IMR-90 (cell line): ENCODE results near the gene OFD1. TPM values are rescaled to one million over a fixed set of nuclear protein-coding genes. Genes with fewer than 3 reads are reported as not detected.

ENCODE experiments used
- ATAC-seq: fragments of 200-7000 bp; cut with Tn5 transposase; 2 replicates; pipeline ENCODE4 v1.9.1; 2020; ENCODE audit warnings: low read depth, mild to moderate bottlenecking, moderate library complexity
- BruUV-seq: library from RNA; stranded (reverse); fragments of 400-500 nt; replicated peaks from 2 replicates; lab custom pipeline; 2021; lab: Mats Ljungman, UMichigan
- CTCF ChIA-PET: fragments of 300-600 bp; formaldehyde crosslinking; extraction: SDS; loops from one replicate; lab custom pipeline; 2021; ENCODE audit warnings: antibody characterized with exemption; lab: Yijun Ruan, JAX
- POLR2A ChIA-PET: fragments of 300-600 bp; sonication (Branson Sonifier 250); formaldehyde crosslinking; loops from one replicate; lab custom pipeline; 2022; ENCODE audit warnings: antibody characterized with exemption; ENCODE audit not compliant: unreplicated experiment; lab: Charles Lee
- DNase-seq: peaks from one replicate; pipeline ENCODE4 v3.0.0; 2013
- H2AFZ ChIP-seq: replicated peaks from 2 replicates; pipeline ENCODE3; 2013; ENCODE audit warnings: low read length, mild to moderate bottlenecking; ENCODE audit not compliant: poor library complexity
- H2AK5ac ChIP-seq: 2 replicates; pipeline ENCODE4 v1.6.1; 2013; ENCODE audit warnings: low read depth, low read length, inconsistent platforms
- H2AK9ac ChIP-seq: replicated peaks from 2 replicates; pipeline ENCODE3; 2013; ENCODE audit warnings: mild to moderate bottlenecking, low read depth, low read length, moderate library complexity; ENCODE audit not compliant: poor library complexity
- H2BK120ac ChIP-seq: 2 replicates; pipeline ENCODE4 v1.6.1; 2013; ENCODE audit warnings: low read depth, low read length, inconsistent platforms
- H2BK15ac ChIP-seq: 3 replicates; pipeline ENCODE4 v1.6.1; 2013; ENCODE audit warnings: low read depth, low read length, inconsistent platforms
- H2BK20ac ChIP-seq: 2 replicates; pipeline ENCODE4 v1.6.1; 2013; ENCODE audit warnings: low read depth, mild to moderate bottlenecking, inconsistent platforms, low read length, moderate library complexity
- H2BK5ac ChIP-seq: 2 replicates; pipeline ENCODE4 v1.6.1; 2013; ENCODE audit warnings: mild to moderate bottlenecking, low read depth, low read length, inconsistent platforms; ENCODE audit not compliant: poor library complexity, severe bottlenecking
- H3K14ac ChIP-seq: replicated peaks from 2 replicates; pipeline ENCODE4 v1.6.1; 2013; ENCODE audit warnings: low read depth, low read length, inconsistent platforms
- H3K18ac ChIP-seq: 2 replicates; pipeline ENCODE4 v1.6.1; 2013; ENCODE audit warnings: low read depth, low read length, control low read depth
- H3K23ac ChIP-seq: 2 replicates; pipeline ENCODE4 v1.6.1; 2013; ENCODE audit warnings: low read depth, low read length, inconsistent platforms
- H3K27ac ChIP-seq: 2 replicates; pipeline ENCODE4 v1.5.1; 2013; ENCODE audit warnings: mild to moderate bottlenecking, control low read depth, low read length; ENCODE audit not compliant: insufficient read depth
- H3K27me3 ChIP-seq: 2 replicates; pipeline ENCODE4 v1.6.1; 2013; ENCODE audit warnings: low read length; ENCODE audit not compliant: control insufficient read depth, insufficient read depth
- H3K36me3 ChIP-seq: 2 replicates; pipeline ENCODE4 v1.6.1; 2013; ENCODE audit warnings: low read length, mixed read lengths; ENCODE audit not compliant: control insufficient read depth, insufficient read depth
- H3K4ac ChIP-seq: 2 replicates; pipeline ENCODE4 v1.6.1; 2013; ENCODE audit warnings: low read depth, low read length, inconsistent platforms
- H3K4me1 ChIP-seq: 2 replicates; pipeline ENCODE4 v1.6.1; 2013; ENCODE audit warnings: low read length, mixed read lengths; ENCODE audit not compliant: control insufficient read depth, insufficient read depth
- H3K4me2 ChIP-seq: 2 replicates; pipeline ENCODE4 v1.6.1; 2013; ENCODE audit warnings: low read depth, mild to moderate bottlenecking, control low read depth, low read length, moderate library complexity
- H3K4me3 ChIP-seq: 2 replicates; pipeline ENCODE4 v1.5.1; 2013; ENCODE audit warnings: low read depth, mild to moderate bottlenecking, control low read depth, low read length, moderate library complexity; ENCODE audit not compliant: insufficient read depth
- H3K56ac ChIP-seq: 2 replicates; pipeline ENCODE4 v1.6.1; 2013; ENCODE audit warnings: low read length, inconsistent platforms; ENCODE audit not compliant: insufficient read depth; ENCODE audit errors: extremely low read depth
- H3K79me1 ChIP-seq, 2 experiments: 2 replicates each; pipeline ENCODE4 v1.6.1; 2013; ENCODE audit warnings: low read length in 2 of 2, inconsistent platforms in 1 of 2, low read depth in 1 of 2
- H3K9ac ChIP-seq: 2 replicates; pipeline ENCODE4 v1.6.1; 2013; ENCODE audit warnings: low read depth, low read length, control low read depth
- H3K9me1 ChIP-seq: 2 replicates; pipeline ENCODE4 v1.6.1; 2013; ENCODE audit warnings: low read length, inconsistent platforms; ENCODE audit not compliant: insufficient read depth
- H3K9me3 ChIP-seq: 2 replicates; pipeline ENCODE4 v1.6.1; 2013; ENCODE audit warnings: low read length; ENCODE audit not compliant: control insufficient read depth, insufficient read depth
- H4K20me1 ChIP-seq: 2 replicates; pipeline ENCODE4 v1.6.1; 2013; ENCODE audit warnings: low read length, inconsistent platforms; ENCODE audit not compliant: insufficient read depth
- H4K5ac ChIP-seq: 2 replicates; pipeline ENCODE4 v1.6.1; 2013; ENCODE audit warnings: mild to moderate bottlenecking, low read depth, low read length, control low read depth
- H4K8ac ChIP-seq, 2 experiments: 2 replicates each; pipeline ENCODE4 v1.6.1; 2013; ENCODE audit warnings: low read depth in 2 of 2, low read length in 2 of 2, control low read depth in 1 of 2, inconsistent platforms in 1 of 2
- H4K91ac ChIP-seq: 2 replicates; pipeline ENCODE4 v1.6.1; 2013; ENCODE audit warnings: low read depth, low read length, inconsistent platforms; ENCODE audit not compliant: insufficient read depth
- ELK1 ChIP-seq: fragments of 150-350 bp; IDR thresholded peaks from 2 replicates; pipeline ENCODE4 v1.6.1; 2016; ENCODE audit warnings: low read depth, mild to moderate bottlenecking, low read length, moderate library complexity, borderline replicate concordance
- FOS ChIP-seq: fragments of 150-350 bp; IDR thresholded peaks from 2 replicates; pipeline ENCODE4 v1.6.1; 2016; ENCODE audit warnings: low read depth, low read length
- MAFK ChIP-seq: IDR thresholded peaks from 2 replicates; pipeline ENCODE4 v1.6.1; 2012; ENCODE audit warnings: low read depth, low read length, improper control_type of control experiment
- NFE2L2 ChIP-seq: fragments of 150-350 bp; IDR thresholded peaks from 2 replicates; pipeline ENCODE4 v1.6.1; 2016; ENCODE audit warnings: low read depth, mild to moderate bottlenecking, low read length
- POLR2A ChIP-seq: IDR thresholded peaks from 2 replicates; pipeline ENCODE4 v1.6.1; 2012; ENCODE audit warnings: mild to moderate bottlenecking, low read depth, low read length
- RFX5 ChIP-seq: IDR thresholded peaks from 2 replicates; pipeline ENCODE4 v1.8.0; 2012; ENCODE audit warnings: low read depth, mild to moderate bottlenecking, low read length, moderate library complexity
- WGBS, 2 experiments: methylation state at CpG; one replicate each; pipeline versions ENCODE4 v1.1.5 to v1.1.7; 2013; ENCODE audit warnings: missing lambda C conversion rate in 2 of 2; ENCODE audit not compliant: insufficient read length in 1 of 2; ENCODE audit errors: extremely low coverage in 2 of 2; 5-methylcytosine and 5-hydroxymethylcytosine counted together
- dilution Hi-C: fragments of 300-500 bp; cut with HindIII; formaldehyde crosslinking; loops from one replicate; pipeline ENCODE4 v1.14.3; 2018; ENCODE audit warnings: low sequenced_read_pairs; ENCODE audit not compliant: unreplicated experiment
- in situ Hi-C: fragments of 300-500 bp; cut with MboI; formaldehyde crosslinking; loops from 3 replicates; pipeline ENCODE4 v1.14.3; 2019; ENCODE audit warnings: low sequenced_read_pairs, inconsistent platforms, mixed read lengths
- intact Hi-C: fragments of 100-400 bp; cut with micrococcal nuclease; formaldehyde crosslinking; loops from 2 replicates; pipeline ENCODE4 v1.10.0; 2022
- polyA plus RNA-seq, 3 experiments: library from polyadenylated mRNA; depleted of rRNA; stranded (reverse); fragments of >200 nt; gene quantifications; 2 replicates each; pipeline ENCODE4 v1.2.3, GENCODE V29; 2012; ENCODE audit warnings: low replicate concordance in 1 of 3
- total RNA-seq: library from RNA; depleted of rRNA; stranded (reverse); fragments of >200 nt; gene quantifications from 2 replicates; pipeline ENCODE4 v1.2.3, GENCODE V29; 2012

The OFD1 gene
- total and polyA plus RNA-seq, 2 of the 4 experiments (the other 2 are of a cell fraction), result 8.4 to 8.6 TPM

GRCh38 chrX:13687203-13687602 is 47.3 kb upstream of the OFD1 start:
- no peak for DNase-seq
- intact Hi-C loops, result no loop called here

More at GRCh38 chrX:13687203-13687602, 47.3 kb upstream of the OFD1 start:
- Histone ChIP-seq H3K9me3 (no peaks in the 10 kb centered on the region), H3K14ac (no peak overlapping the region), H3K4me2 (no peak overlapping the region), H4K20me1 (0 out of 2 replicates have a peak, but pooled peaks cover 4% of the 10 kb centered on the region), H3K4me1 (no peaks in the 10 kb centered on the region), H2BK5ac (no peak overlapping the region), H3K4me3 (no peak overlapping the region), H3K4ac (no peak overlapping the region), H3K9me1 (no peaks in the 10 kb centered on the region), H3K18ac (no peak overlapping the region), H4K91ac (no peak overlapping the region), H2AK5ac (no peak overlapping the region), H2AK9ac (no peak overlapping the region), H4K8ac (no peak overlapping the region), H3K23ac (no peak overlapping the region), H3K9ac (no peak overlapping the region), H3K56ac (no peak overlapping the region), H3K27ac (no peak overlapping the region), H3K27me3 (peaks cover 7% of the 10 kb centered on the region), H2BK15ac (no peak overlapping the region), H4K5ac (no peak overlapping the region), H2BK120ac (no peak overlapping the region), H3K36me3 (no peaks in the 10 kb centered on the region; the same call in 1 of the 2 replicates), H3K79me1 (peaks cover 9 to 20% of the 10 kb centered on the region in 2 experiments; a peak in 2 of 4 replicates), H2AFZ (no peak overlapping the region), H2BK20ac (no peak overlapping the region)
- no peak for ATAC-seq
- CTCF ChIA-PET, result no interaction called here
- dilution Hi-C loops (no loop called here), in situ Hi-C loops (no loop called here)
- WGBS, 2 experiments, result no CpG with 5 or more reads among the region's 1 CpG
- POLR2A ChIA-PET, result no interaction called here
- no TSS peak for BruUV-seq
- TF ChIP-seq POLR2A, result no peak
- no peak for TF ChIP-seq RFX5
- TF ChIP-seq FOS, result no peak
- TF ChIP-seq ELK1, result no peak
- no peak for TF ChIP-seq NFE2L2
- no peak for TF ChIP-seq MAFK
